HG03442 (cell line): ENCODE measurements around the gene OR6K6.

ENCODE experiments used
- ATAC-seq: cut with Tn5 transposase; IDR thresholded peaks from one replicate; pipeline ENCODE4 v1.9.1; 2021; ENCODE audit warnings: mild to moderate bottlenecking, moderate library complexity; ENCODE audit not compliant: unreplicated experiment

The OR6K6 gene, protein sequence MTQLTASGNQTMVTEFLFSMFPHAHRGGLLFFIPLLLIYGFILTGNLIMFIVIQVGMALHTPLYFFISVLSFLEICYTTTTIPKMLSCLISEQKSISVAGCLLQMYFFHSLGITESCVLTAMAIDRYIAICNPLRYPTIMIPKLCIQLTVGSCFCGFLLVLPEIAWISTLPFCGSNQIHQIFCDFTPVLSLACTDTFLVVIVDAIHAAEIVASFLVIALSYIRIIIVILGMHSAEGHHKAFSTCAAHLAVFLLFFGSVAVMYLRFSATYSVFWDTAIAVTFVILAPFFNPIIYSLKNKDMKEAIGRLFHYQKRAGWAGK

DNA sequence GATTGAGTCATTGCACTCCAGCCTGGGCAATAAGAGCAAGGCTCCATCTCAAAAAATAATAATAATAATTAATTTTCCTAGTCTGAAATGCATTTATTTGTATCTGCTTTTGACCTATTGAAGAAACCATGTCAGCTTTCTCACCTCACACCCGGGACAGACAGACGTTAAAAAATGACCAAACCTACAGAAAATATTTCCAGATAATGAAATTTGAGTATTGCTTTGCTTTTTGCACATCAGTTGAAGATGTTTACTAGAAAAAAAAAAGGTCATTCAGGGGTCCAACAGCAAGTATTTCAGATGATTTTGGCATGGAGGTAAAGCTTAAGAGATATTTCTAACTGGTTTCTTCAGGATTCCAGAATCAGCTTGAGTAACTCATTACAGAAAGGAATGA, at the start of gene OR6K6:
Gene OR6K6, plus strand, starts transcription at position 301 of the 400 bp plus-strand sequence. CDS start 168 bp downstream, outside the sequence.
- ATAC-seq, result no peak

DNA sequence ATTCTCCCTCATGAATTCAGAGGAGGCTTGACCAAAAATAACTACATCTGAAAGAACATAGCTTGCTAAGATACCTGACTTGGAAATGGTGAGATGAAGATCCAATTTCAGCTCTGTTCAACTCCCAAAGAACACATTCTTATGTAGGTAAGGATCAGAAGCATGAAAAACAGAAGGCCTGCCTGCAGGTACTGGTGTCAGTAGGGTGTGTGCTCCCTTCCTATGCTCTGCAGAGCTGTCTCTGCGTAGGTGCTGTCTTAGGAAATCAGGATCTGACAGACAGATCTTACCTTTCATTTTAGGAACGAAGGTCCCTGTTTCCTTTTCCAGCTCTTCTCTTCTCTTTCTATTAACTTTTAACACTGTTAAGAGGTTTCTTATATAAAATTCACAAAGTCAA, 48.4 kb upstream of the OR6K6 start:
- no peak for ATAC-seq

DNA sequence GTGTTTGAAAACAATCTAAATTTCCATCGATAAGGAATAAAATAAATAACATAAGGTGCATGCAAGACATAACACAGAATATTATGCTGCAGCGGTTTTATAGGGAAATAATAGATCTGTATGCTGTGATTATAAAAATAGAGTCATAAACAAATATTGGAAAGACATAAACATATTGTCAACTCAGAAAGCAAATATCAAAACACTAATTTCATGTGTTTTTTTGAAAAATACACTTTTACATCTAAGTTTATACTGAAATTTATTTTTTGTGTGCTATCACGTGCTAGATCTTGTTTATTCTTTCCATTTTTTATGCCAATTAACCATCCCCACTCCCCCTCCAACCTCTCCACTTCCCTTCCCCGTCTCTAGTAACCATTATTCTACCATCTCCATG, 43.4 kb upstream of the OR6K6 start:
- ATAC-seq, result no peak

DNA sequence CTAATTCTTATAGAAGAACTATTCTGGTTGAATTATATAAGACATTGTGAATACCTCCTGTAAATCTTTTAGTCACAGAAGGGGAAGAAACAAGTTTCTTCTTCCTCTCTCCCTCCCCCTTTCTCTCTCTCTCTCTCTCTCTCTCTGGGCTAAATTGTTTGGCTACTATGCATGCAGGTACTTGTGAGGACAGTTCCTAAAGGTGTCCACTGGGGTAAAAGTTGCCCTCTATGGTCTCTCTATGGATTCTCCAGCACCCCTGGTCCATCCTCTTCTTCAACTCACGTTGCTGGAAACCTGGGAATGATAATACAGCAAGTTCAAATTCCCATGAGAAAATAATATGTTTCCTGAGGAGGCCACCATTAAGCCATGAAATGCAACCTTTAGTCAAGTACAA, 39.8 kb upstream of the OR6K6 start:
- no peak for ATAC-seq

DNA sequence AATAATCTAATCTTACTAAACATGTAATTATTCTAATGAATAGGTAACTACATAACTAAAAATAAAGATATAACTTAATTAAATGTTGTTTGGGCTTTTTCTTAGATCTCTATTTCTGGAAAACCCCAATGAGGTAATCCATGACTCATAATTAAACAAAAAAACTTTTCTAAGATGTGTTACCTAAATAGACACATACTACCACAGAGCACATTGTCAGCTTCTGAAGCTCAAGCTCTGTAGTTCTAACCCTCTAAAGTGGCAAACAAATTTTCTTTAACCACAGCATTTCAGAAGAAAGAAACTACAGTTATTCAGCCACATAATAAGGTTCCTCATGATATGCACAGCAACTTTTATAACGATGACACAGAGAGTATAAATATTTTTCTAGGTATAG, 38.2 kb upstream of the OR6K6 start:
- ATAC-seq, result no peak

DNA sequence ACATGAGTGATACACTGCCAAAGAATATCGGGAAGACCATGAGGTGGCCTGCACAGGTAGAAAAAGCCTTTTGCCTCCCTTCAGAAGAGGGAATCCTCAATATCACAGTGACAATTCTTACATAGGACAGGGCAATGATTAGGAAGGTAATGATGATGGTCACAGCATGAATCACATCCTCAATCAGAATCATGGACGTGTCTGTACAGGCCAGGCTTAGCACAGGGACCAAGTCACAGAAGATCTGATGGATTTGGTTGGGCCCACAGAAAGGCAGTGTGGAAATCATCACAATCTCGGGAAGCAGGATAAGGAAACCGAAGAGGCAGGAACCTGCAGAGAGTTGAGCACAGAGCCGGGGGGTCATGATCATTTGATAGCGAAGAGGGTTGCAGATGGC, 37.2 kb upstream of the OR6K6 start:
- no peak for ATAC-seq

DNA sequence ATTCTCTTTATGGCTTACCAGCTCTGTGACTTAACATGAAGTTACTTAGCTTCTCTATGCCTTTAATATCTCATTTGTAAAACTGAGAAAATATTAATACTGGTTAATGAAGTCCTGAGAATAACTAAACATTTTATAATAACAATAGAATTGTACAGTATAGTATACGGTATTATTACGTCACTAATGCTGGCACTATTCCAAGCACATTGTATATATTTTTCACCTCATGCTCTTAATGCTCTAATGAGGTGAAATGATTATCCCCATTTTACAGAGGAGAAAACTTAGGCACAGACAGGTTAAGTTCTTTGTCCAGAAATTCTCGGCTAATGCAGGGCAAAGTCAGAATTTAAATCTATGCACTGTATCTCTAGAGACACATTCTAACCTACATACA, 34.9 kb upstream of the OR6K6 start:
- no peak for ATAC-seq

DNA sequence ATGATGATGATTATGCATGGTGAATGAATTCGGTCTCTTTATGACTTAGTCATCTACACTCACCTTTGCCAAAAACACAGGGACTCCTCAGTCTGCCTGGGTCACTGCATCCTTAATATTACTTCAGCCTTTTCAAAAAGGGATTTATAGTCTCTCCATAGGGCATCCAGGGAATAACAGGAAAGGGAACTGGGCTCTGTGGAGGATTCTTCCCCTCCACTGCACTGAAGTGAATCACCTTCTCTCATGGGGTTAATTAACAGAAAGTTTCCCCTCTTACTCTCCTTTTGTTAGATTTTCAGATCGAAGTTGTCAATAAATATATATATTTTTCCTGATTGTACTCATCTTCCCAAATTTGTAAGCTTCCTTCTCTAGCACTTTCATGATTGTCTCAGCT, 33.9 kb upstream of the OR6K6 start, which contains the start of gene OR6K3:
Gene OR6K3, minus strand, starts transcription at position 101 of the 400 bp plus-strand sequence. CDS start 2,605 bp downstream, outside the sequence.
- ATAC-seq, result no peak

DNA sequence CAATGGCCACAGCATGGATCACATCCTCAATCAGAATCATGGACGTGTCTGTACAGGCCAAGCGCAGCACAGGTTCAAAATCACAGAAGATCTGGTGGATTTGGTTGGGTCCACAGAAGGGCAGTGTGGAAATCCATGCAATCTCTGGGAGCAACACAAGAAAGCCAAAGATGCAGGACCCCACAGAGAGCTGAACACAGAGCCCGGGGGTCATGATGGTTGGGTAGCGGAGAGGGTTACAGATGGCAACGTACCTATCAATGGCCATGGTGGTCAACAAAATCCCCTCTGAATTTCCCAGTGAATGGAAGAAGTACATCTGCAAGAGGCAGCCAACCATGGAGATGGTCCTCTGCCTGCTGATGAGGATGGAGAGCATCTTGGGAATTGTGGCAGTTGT, 30.1 kb upstream of the OR6K6 start:
- no peak for ATAC-seq

DNA sequence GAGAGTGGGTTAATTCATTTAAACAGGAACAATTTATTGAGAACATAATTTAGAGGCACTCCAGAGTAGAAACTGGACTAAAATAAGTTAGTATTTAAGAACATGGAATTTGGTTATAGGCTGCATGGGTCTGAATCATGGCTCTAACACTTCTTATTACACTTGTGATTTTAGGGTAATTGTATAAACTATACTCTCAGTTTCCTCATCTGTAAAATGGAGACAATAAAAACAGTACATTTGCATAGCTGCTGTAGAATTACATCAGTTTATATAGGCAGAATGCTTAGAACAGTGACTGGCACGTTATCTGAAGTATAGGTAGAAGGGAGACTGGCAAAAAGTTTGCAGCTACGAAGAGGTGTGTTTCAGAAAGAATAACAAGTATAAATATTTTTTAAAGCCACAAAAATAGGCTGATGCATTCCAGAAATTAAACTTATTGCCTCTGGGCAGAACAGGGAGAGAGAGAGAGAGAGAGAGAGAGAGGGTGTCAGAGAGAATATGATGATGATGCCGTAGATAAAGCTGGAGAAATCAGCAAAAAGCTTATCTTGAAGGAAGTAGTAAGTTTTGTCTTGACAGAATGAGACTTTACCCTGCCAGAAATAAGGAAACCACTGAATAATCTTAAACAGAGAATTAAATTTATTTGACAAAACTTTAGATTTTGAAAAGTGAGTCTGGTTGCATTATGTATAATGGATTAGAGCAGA, 25.9 kb upstream of the OR6K6 start:
- no peak for ATAC-seq

DNA sequence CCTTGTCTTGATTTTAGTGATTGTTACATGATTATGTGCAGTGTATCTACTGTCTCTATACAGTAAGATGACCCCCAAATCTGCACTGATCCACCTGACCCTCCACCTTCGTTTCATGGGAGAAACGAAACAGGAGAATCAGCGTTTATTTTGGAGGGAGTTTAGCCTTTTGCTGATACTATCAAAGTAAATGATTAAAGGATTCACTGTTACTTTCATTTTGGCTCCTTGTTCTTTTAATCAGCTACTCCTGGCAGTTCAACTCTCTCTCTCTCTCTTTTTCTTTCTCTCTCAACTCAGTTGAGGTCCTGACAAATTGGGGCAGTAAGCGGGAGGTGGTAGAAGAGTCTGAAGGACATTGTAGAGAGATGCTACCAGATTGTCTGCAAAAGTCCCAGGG, 24.1 kb upstream of the OR6K6 start:
- no peak for ATAC-seq

DNA sequence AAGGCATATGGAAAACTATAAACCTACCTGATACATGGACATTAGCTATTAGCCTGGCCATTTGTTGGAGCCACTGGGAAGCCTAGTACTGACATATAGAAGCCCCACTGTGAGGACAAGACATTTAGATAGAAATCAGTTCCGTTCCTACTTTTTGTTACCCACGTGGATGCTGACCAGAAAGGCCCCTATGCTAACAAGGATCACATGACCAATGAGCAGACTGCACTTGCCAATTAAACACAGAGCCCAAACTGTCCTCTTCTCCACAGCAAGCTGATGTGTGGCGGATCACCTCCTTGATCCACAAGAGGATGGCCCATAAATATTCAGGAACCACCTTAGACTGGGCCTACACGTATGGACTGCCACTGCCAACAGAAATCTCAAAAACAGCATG, 22.8 kb upstream of the OR6K6 start:
- ATAC-seq, result no peak

DNA sequence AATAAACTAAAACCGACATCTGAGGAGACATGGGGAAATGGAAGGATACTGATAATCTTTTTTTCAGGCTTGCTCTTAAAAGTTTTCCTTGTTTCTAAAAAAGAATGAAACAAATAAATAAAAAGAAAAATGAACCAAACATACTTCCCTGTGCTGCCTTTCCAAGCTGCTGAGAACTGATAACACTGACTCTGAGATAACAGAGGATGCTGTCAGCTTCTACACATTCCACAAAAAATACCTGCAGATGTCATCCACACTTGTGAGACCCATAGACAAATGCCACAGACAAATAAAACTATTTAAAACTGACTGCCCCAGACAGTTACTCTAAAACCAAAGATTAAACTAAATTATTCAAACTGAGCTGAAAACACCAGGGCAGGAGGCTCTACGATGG, 22.0 kb upstream of the OR6K6 start:
- no peak for ATAC-seq

DNA sequence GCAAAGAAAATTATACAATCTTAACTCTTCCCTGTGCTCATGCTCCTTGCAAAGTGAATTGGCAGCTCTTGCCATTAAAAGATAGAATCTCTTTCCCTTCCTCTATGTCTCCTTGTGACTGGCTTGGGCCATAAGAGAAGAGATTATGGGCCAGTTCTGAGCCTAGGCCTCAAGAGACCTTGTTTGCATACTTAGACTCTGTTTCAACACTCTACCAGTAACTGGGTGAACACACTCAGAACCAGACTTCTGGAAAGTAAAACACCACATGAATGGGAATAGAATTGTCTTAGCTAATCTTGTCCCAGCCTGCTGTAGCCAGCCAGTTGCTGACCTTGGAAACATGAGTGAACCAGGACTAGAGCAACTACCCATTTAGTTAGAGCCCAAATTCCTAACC, 18.7 kb upstream of the OR6K6 start:
- ATAC-seq, result no peak

DNA sequence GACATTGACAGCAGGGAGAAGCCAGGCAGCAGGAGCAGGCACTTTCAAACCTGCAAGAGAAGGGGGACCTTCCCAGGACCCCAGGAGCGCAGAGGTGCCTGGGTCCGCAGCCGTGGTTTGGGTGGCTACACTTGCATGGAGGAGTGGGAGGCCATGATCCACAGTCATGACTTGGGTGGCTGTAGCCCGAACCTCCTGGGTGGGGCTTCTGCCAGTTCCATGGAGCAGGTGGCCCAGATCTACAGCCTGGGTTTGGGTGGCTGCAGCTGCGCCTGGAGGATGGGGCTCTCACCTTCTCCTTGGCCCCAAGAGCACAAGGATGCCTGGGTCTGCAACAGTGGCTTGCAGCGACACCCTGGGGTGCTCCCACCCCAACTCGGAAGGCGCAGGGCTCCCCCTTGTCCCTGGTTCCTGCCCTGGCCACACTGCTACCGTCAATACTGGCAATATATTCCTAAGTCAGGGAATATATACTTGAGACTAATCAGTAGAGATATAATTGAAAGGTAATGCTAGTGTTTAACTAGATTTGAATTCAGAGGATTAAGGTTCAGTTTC, 2.3 kb upstream of the OR6K6 start:
- ATAC-seq, result no peak

DNA sequence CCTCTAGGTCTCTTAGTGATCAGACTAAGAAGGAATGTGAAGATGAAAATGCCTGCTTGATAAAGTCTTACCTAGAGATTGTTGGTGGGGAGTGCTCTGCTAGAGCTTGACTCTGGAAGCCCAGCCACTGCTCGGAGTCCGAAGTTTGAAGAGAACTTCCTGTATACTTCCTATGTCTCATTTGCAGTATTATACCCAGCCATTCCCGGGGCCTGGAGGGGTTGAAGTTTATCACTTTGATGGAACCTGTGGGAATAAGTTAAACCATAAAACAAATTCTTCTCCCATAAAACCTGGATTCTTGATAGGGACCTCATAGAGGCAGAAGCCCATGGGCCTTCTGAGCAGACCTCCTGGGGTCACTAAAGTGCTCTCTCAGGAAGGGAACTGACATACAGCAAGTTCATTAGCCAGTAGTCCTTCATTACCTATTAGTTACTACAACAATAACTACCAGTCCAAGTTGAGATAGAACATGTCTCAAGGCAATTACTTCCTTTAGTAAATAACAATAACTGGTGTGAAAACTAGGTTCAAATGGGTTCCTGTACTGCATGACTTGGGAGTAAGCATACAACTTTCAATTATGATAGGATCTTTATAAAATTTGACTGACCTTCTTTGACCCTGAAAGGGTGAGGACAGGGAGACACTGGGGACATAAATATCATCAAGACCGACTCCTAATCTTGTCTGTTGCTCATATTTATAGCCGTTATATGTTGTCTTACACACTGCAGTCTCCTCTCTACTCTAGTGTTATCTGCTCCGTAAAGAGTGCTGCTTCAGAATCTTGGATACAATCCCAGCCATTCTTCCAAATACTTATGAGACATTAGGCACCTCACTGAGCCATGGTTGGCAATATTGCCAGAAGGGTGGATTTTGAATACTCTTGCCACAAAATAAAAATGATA, 17.7 kb downstream of the OR6K6 start, which contains the start of gene OR6N1:
Gene OR6N1, minus strand, starts transcription at position 246 of the 917 bp plus-strand sequence. CDS start 5,513 bp downstream, outside the sequence.
- ATAC-seq, result no peak

DNA sequence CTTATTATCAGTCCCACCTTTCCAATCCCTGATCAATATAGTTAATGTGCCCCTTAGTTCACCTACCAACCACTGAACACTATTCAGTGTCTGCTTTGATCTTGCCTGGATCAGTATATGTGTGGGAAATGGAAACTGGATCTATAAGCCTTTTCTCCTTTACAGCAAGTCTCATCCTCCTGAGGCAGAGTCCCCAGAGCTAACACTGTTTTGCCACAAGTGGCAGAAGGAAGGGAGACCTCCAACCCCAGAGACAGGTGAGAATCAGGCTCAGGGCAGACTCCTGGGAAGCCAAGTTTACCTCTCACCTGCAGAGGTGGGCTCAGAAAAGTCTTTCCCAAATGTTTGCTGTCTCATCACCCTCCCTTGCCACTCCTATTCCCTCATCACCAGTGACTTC, 26.6 kb downstream of the OR6K6 start, which contains the start of gene OR6N2:
Gene OR6N2, minus strand, starts transcription at position 101 of the 400 bp plus-strand sequence. CDS start 3,569 bp downstream, outside the sequence.
- no peak for ATAC-seq

DNA sequence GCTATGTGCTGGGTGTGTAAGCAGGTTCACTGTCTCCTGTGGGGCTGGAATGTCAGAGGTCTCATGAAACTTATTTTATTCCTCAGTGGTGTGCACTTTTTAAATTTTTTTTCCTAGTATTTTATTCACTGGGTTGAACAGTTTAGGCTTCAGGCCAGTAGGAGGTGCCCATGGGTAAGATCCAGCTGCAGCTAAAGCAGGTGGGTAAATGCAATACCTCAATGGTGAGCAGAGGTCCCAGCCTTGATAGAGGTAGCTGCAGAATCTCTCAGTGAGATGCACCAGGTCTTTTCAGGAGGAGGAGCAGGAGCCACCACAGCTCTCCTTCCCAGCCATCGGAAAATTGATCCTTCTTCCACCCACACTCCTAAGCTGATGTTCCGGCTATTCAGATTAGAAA, 39.1 kb downstream of the OR6K6 start:
- ATAC-seq, result no peak

DNA sequence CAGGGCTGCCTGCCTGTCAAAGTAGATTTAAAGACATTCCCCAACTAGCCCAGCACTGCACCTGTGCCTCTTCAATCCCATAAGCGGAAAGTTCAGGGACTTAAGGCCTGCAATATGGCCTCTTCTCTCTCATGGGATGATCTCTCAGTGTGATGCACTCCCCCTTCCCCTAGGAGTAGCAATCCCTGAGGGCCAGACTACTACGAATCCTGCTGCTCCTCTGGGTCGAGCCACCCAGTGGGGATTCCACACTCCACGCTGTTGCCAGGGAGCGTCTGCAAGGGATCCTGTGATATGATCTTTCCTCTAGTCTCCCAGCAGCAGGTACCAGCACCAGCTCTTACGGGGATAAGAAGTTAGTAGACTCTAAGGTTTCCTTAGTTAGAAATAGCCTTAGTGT, 39.7 kb downstream of the OR6K6 start:
- no peak for ATAC-seq

DNA sequence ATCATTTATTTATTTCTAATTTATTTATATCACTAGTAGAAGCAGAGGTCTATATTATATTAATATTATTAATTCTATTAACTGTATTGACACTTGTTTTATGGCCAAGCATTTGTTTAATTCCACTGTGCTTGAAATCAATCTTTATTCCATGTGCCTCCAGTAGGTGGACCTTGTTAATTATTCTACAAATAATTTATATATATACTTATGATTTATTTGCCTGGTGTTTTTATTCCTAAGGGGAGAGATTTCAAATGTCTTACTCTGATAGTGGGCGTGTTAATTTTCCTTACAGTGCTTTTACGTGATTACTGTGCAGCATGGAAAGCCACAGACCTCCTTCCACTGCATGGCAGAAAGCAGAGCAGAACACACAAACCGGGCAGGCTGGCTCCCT, 44.0 kb downstream of the OR6K6 start:
- no peak for ATAC-seq

DNA sequence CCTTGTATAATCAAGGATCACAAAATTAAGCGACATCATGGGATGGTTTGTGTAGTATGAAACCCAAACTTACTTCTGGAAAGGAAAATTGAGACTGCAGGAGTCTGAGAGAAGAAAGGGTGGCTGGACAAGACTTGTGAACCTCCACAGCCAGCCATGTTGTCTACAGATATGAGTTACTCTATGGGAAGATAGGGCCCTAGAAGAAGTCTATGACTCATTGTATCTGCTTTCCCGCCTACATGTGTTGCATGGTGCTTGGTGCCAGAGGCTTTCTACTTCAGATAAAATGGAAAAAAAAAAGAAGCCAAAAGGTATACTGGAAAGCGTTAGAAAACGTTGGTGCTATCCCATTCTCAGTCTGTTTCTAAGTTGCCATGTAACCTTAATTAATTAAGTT, 45.2 kb downstream of the OR6K6 start:
- ATAC-seq, result no peak
